COLO829 (cell line): ENCODE measurements around the gene TPRKB.
"Not testable (repeated sequence)": the region's sequence is repeated elsewhere in the genome, so short reads cannot be mapped to it uniquely, and the experiment has no call there.

Experiments
- DNase-seq: peaks from one replicate; pipeline ENCODE4 v3.0.0; 2012; ENCODE audit warnings: low spot score

TPRKB gene

DNA sequence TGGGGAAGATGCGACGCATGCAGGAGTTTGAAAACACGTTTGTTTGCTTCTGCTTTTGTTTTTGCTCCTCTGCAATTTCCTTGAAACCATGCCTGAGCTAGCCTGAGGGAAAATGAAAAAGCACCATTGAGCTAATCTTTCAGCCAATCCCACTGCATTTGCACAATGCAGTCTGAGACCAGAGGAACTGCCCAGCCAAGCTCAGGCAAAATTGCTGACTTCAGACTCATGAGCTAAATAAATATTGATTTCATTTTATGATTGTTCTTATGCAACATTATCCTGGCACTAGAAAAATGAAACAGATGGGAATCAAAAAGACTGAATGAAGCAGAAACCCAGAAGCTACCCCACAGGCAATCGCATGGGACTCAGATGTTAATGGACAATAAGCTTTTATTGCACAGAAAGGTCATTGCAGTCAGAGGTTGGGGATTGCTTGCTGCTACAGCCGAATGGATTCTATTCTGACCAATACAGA, 37.0 kb downstream of the TPRKB start:
- no peak for DNase-seq

DNA sequence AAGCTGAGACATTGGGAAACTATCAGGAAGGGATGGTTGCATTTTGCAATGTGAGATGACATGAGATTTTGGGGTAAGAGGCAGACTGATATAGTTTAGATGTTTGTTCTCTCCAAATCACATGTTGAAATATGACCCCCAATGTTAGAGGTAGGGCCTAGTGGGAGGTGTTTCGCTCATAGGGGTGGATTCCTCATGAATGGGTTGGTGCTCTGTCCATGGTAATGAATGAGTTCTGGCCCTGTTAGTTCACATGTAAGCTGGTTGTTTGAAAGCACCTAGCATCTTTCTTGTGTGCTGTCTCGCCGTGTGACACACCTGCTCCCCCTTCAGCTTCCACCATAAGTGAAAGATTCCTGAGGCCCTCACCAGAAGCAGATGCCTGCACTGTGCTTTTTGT, 37.7 kb downstream of the TPRKB start:
- DNase-seq: no peak

DNA sequence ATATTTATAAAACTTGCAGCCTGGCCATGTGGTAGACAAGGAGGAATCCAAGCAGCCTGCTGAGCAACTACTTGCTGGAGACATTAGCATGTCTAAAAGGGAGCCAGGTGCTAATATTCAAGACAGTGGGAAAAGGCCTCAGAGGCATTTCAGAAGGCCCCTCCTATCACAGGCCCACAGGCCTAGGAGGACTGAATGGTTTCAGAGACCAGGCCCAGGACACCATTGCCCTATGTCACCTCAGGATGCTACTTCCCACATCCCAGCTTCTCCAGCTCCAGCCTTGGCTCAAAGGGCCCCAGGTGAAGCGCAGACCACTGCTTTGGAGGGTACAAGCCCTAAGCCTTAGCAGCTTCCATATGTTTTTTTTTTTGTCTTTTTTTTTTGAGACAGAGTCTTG, 39.0 kb downstream of the TPRKB start:
- no peak for DNase-seq

DNA sequence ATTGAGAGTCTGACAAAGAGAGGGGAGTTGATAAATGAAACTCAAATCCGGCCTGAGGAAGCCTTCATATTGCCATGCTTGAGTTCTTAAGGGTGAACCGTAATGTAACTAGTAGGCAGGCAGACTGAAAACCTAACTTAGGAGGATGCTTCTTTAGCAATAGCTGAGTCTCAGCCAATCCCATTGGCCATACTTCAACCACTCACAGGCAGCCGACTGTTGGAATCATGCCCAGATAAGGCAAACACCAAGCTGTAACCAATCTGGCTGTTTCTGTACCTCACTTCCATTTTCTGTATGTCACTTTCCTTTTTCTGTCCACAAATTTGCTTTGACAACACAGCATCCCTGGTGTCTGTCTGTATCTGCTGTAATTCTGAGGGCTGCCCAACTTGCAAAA, 39.5 kb downstream of the TPRKB start:
- no peak for DNase-seq

DNA sequence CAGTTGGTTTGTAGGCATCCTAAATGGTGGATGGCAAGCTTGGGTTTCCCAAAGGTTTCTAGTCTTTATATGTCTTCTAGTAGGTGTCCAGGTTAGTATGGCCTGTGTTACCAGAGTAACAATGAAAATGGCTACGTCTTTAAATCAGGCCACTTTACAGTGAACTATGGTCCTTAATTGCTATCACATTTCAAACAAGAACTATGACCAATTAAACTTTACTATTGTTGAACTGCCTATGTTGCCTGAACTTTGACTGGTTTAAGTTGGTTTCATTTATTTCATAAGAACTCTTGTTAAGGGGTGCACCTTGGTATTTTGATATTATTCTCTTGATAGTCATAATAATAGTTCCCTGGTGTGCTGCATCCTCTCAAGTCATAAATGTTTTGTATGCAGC, 40.2 kb downstream of the TPRKB start:
- not testable (repeated sequence) for DNase-seq

DNA sequence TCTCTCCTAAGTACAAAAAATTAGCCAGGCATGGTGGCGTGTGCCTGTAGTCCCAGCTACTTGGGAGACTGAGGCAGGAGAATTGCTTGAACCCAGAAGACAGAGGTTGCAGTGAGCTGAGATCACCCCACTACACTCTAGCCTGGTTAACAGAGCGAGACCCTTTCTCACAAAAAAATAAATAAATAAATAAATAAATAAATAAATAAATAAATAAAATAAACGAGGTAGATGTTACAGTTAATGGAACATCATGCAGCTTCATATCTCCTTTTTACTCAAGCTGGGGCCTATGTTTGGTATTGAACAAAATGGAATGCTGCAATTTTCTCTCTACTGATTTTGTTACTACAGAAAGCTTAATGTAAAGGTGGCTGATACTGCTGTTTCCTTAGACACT, 40.6 kb downstream of the TPRKB start:
- DNase-seq: not testable (repeated sequence)

DNA sequence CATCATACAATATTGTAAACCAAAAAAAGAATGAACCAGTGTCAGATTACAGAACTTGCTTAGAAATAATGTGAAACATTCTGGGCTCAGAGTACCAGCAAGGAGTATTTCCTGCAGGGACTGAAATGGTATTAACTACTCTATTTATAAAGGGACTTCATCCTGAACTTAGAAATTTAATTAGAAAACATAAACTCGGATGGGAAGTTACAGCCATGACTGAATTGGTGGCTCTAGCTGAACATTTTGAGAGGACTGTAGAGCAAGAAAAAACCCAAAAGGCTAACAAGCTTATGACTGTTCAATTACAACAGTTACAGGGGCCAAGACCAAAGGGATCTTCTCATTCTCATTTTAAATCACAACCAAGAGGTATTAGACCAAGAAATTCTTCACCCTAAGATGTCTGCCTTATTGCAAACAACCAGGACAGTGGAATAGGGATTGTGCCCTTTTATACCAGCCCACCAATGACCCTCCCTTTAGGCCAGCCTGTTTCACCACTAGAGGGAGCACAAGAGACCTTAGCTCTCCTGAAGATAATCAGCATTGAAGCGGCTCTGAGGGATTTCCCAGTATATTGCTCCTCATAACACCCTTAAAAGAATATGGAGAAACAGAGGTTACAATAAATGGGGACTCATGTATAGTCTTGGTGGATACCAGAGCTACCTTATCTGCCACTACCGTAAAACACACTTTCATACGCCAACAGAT, 46.6 kb downstream of the TPRKB start:
- DNase-seq: peak; percentile 13

DNA sequence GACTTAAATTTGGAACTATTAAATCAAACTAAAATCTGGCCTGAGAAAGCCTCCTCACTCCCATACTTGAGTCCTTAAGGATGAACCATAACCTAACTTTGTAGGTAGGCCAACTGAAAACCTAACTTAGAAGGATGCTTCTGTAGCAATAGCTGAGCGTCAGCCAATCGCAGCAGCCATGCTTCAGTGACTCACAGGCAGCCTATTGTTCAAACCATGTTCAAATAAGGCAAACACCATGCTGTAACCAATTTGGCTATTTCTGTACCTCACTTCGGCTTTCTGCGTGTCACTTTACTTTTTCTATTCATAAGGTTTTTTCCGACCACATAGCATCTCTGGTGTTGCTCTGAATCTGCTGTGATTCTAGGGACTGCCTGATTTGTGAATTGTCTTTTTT, 48.7 kb downstream of the TPRKB start:
- not testable (repeated sequence) for DNase-seq

DNA sequence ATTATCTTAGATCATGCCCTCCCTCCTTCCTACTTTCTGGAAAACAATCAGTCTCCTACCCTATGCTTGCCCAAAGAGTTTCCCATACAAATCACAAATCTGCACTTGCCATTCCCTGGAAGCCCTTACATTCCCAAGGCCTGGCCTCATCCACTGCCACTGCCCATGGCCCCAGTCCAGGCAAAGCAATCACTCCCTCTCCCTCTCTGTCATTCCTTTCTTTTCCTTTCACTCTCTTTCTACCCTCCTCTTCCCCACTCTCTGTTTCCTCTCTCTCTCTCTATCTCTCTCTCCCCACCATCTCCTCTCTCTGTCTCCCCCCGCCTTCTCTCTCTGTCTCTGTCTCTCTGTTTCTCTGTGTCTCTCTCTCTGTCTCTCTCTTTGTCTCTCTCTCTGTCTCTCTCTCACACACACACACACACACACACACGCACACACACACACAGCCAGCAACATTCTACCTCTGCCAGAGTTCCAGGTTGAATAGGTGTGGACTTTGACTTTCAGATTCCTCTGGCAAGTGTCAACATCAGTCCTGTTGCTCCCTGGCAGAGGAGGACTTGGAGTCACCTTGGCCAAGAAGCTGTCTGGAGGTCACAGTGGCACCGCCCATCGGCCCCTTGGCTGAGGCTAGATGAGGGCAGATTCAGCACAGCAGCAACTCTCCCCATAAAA, 51.2 kb downstream of the TPRKB start:
- DNase-seq: no peak

DNA sequence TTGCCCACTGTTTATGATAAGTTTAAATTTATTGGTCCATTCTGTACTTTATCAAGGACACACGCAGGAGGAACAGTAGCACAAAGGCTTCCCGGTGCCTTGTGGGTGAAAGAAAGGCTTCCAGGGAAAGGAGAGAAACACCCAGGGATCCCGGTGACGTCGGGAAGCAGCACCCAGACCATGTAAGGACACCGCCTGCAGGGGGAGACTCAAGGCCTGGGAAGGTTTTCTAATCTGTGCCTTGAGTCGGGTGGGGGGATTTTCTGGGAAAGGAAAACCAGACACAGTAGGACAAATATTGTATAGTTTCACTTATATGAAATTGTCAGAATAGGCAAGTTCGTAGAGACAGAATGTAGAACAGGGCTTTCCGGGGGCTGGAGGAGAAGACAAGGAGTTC, 52.2 kb downstream of the TPRKB start:
- not testable (repeated sequence) for DNase-seq

DNA sequence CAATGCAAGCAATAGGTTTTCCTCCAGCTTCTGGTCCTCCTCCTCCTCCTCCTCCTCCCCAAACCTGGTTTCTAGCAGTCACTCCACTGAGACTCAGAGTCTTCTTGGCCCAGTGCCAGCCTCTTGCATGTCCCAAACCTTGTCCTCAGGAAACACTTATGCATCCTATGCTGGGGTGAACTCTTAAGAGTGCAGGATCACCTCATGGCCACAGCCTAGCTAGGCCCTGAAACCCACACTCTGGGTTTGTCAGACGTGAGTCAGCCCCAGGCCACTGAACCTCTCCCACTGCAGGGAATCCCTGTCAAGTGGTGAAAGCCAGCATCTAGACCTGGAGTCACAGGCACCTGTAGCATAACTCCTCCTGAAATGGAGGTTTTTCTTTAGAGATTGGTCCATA, 52.8 kb downstream of the TPRKB start:
- DNase-seq: not testable (repeated sequence)

DNA sequence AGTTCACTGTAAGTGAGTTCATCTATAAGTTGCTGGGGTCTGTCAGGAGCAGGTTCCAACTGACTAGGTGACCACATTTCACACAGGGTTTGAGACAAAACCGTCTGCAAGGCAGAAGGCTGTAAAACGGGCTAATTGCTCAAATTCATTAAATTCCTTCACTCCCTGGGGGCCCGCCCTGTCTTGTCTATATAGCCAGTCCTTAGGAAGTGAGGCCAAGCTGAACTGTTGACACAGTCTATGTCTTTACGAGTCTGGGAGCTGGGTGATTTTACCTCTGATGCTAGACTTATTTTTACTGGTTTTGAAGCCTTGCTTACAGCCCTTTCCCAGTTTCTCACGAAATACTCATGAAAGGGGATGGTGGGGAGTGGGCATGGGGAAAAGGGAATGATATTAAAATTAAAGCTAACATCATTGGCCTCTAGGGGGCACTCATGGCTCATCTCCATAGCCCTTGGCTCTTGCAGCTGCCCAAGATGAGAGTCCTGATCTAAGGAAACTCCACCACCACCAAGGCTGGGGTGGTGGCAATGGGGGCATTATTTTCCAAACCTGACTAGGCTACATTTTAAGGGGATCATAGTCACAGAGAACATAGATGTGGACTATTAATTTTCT, 57.1 kb downstream of the TPRKB start:
- DNase-seq: peak; percentile 14
